Stimulated activated CD8-positive, alpha-beta memory T cell treated with anti-CD3 and anti-CD28 coated beads, Interleukin-15, amount 100 ng/mL, for 48 hours (primary cell): ENCODE measurements around the gene SCYL1.
"Not testable (repeated sequence)": the region's sequence is repeated elsewhere in the genome, so short reads cannot be mapped to it uniquely, and the experiment has no call there.

ENCODE experiments used
- DNase-seq, 2 donors: peaks; one replicate each; pipeline ENCODE4 v3.0.0-alpha.2; 2020; ENCODE audit warnings: low read depth in 2 of 2

Gene SCYL1

GRCh38 chr11:65505466-65506289 lies 19.2 kb upstream of the SCYL1 start:
- no peak for DNase-seq

GRCh38 chr11:65506290-65506771 lies 18.6 kb upstream of the SCYL1 start:
- DNase-seq = no peak

GRCh38 chr11:65506772-65507505 lies 17.9 kb upstream of the SCYL1 start:
- DNase-seq = no peak

GRCh38 chr11:65512311-65512710 lies 12.6 kb upstream of the SCYL1 start:
- DNase-seq = not testable (repeated sequence)

GRCh38 chr11:65516135-65516968 lies 8.5 kb upstream of the SCYL1 start:
- no peak for DNase-seq

GRCh38 chr11:65518941-65519549 lies 5.8 kb upstream of the SCYL1 start:
- DNase-seq = not testable (repeated sequence)

GRCh38 chr11:65521777-65522521 lies 2.9 kb upstream of the SCYL1 start:
- not testable (repeated sequence) for DNase-seq

- DNase-seq = not testable (repeated sequence)
Observed at GRCh38 chr11:65522718-65523630, 1.9 kb upstream of the SCYL1 start.

- not testable (repeated sequence) for DNase-seq
Observed at GRCh38 chr11:65523631-65523968, 1.3 kb upstream of the SCYL1 start.

- no peak for DNase-seq
Observed at GRCh38 chr11:65524014-65524740, 706 bp upstream of the SCYL1 start.

- no peak for DNase-seq
Observed at GRCh38 chr11:65525546-65526480, 930 bp downstream of the SCYL1 start.

- DNase-seq = no peak
Observed at GRCh38 chr11:65526744-65527143, 1.9 kb downstream of the SCYL1 start.

GRCh38 chr11:65528819-65529350 lies 4.0 kb downstream of the SCYL1 start:
- DNase-seq = no peak

GRCh38 chr11:65529475-65530156 lies 4.7 kb downstream of the SCYL1 start:
- DNase-seq = no peak

- DNase-seq = no peak
Observed at GRCh38 chr11:65530157-65530496, 5.2 kb downstream of the SCYL1 start.

GRCh38 chr11:65532388-65533064 lies 7.6 kb downstream of the SCYL1 start:
- no peak for DNase-seq

- DNase-seq = no peak
Observed at GRCh38 chr11:65535102-65535501, 10.2 kb downstream of the SCYL1 start.
